ENCODE data around the gene FBXW12.

The FBXW12 gene

DNA sequence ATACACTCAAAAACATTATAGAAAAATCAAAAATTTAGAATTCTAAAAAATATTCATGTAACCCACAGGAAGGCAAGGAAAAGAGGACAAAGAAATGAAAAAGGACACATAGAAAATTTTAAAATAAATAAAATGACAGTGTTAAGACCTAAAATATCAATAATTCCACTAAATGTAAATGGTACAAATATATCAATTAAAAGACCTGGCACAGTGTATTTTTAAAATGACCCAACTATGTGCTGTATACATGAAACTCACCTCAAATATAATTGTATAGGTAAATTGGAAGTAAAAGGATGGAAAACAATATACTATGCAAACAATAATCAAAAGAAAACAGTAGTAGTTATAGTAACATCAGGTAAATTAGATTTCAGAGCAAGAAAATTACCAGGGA, 10.1 kb upstream of the FBXW12 start:
- Mint-ChIP-seq H3K4me3 (no peak overlapping the region), H3K27me3 (peaks cover 3% of the 10 kb centered on the region), H3K4me1 (ENCODE audit: low read depth) (no peaks in the 10 kb centered on the region), H3K27ac (no peak overlapping the region), H3K9me3 (ENCODE audit: low read depth) (peaks cover 12% of the 10 kb centered on the region), H3K36me3 (peaks cover 8% of the 10 kb centered on the region)

GRCh38 chr3:48364840-48365239, 7.2 kb upstream of the FBXW12 start:
- peaks cover 12% of the 10 kb centered on the region for H3K9me3 Mint-ChIP-seq (ENCODE audit: low read depth)
- peaks cover 8% of the 10 kb centered on the region for H3K36me3 Mint-ChIP-seq
- H3K27me3 Mint-ChIP-seq = no peaks in the 10 kb centered on the region
- H3K4me3 Mint-ChIP-seq = no peak overlapping the region
- no peak overlapping the region for H3K27ac Mint-ChIP-seq
- no peaks in the 10 kb centered on the region for H3K4me1 Mint-ChIP-seq (ENCODE audit: low read depth)

- Mint-ChIP-seq H3K4me3 (no peak overlapping the region), H3K27me3 (no peaks in the 10 kb centered on the region), H3K4me1 (ENCODE audit: low read depth) (no peaks in the 10 kb centered on the region), H3K27ac (no peak overlapping the region), H3K36me3 (no peaks in the 10 kb centered on the region), H3K9me3 (ENCODE audit: low read depth) (peaks cover 2% of the 10 kb centered on the region)
Observed at GRCh38 chr3:48367201-48367600, 4.8 kb upstream of the FBXW12 start.

- Mint-ChIP-seq H3K36me3 (no peaks in the 10 kb centered on the region), H3K27ac (no peak overlapping the region), H3K27me3 (no peaks in the 10 kb centered on the region)
Observed at GRCh38 chr3:48369693-48370332, 2.2 kb upstream of the FBXW12 start.

GRCh38 chr3:48370333-48370713, 1.7 kb upstream of the FBXW12 start:
- no peaks in the 10 kb centered on the region for H3K9me3 Mint-ChIP-seq (ENCODE audit: low read depth)
- no peak overlapping the region for H3K4me3 Mint-ChIP-seq
- H3K36me3 Mint-ChIP-seq = no peaks in the 10 kb centered on the region
- H3K27ac Mint-ChIP-seq = no peak overlapping the region
- H3K27me3 Mint-ChIP-seq = no peaks in the 10 kb centered on the region
- H3K4me1 Mint-ChIP-seq (ENCODE audit: low read depth) = no peaks in the 10 kb centered on the region

More at GRCh38 chr3:48369693-48370332, 2.2 kb upstream of the FBXW12 start:
- Mint-ChIP-seq H3K4me1 (ENCODE audit: low read depth) (no peaks in the 10 kb centered on the region), H3K9me3 (ENCODE audit: low read depth) (no peaks in the 10 kb centered on the region), H3K4me3 (no peak overlapping the region)

DNA sequence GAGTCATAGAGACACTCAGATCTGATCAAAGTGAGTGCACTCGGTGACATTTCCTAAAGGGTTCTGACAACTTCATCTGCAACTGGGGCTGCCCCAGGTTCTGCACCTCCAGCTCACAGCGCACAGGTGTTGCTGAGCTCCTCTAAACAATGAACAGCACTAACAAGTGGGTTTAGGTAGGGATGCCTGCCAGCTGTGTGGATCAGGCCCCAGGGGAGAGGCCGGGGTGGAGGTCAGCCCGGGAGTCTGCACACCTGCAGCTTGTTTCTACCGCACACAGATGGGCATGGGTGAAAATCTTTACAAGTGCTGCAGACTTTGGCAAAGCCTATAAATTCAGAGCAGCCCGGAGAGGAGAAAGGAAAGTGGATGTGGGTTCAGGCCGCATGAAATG, 355 bp downstream of the FBXW12 start:
- Mint-ChIP-seq H3K4me3 (no peak overlapping the region), H3K9me3 (ENCODE audit: low read depth) (no peaks in the 10 kb centered on the region), H3K27ac (no peak overlapping the region), H3K36me3 (no peaks in the 10 kb centered on the region), H3K4me1 (ENCODE audit: low read depth) (no peaks in the 10 kb centered on the region), H3K27me3 (no peaks in the 10 kb centered on the region)

- Mint-ChIP-seq H3K9me3 (ENCODE audit: low read depth) (no peaks in the 10 kb centered on the region), H3K36me3 (no peaks in the 10 kb centered on the region), H3K27ac (no peak overlapping the region), H3K4me1 (ENCODE audit: low read depth) (no peaks in the 10 kb centered on the region), H3K4me3 (no peak overlapping the region), H3K27me3 (no peaks in the 10 kb centered on the region)
Observed at GRCh38 chr3:48372862-48373435, 930 bp downstream of the FBXW12 start.

DNA sequence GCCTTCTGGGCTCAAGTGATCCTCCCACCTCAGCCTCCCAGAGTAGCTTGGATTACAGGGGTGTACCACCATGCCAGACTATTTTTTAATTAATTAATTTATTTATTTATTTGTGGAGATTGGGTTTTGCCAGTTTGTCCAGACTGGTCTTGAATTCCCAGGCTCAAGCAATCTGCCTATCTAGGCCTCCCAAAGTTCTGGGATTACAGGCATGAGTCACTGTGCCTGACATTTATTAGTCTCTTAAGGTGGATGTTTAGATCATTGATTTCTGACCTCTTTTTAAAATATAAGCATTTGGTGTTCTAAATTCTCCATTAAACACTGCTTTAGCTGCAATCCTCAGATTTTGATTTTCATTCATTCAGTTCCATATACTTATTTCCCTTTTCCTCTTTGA, 15.6 kb downstream of the FBXW12 start:
- Mint-ChIP-seq H3K9me3 (ENCODE audit: low read depth) (no peaks in the 10 kb centered on the region), H3K36me3 (peaks cover 2% of the 10 kb centered on the region), H3K27me3 (peaks cover 3% of the 10 kb centered on the region), H3K4me3 (no peak overlapping the region), H3K4me1 (ENCODE audit: low read depth) (no peaks in the 10 kb centered on the region), H3K27ac (no peak overlapping the region)

GRCh38 chr3:48388966-48389365, 16.9 kb downstream of the FBXW12 start:
- H3K9me3 Mint-ChIP-seq (ENCODE audit: low read depth) = no peaks in the 10 kb centered on the region
- H3K4me3 Mint-ChIP-seq = no peak overlapping the region
- H3K4me1 Mint-ChIP-seq (ENCODE audit: low read depth) = no peaks in the 10 kb centered on the region
- H3K36me3 Mint-ChIP-seq = peaks cover 2% of the 10 kb centered on the region
- H3K27ac Mint-ChIP-seq = no peak overlapping the region
- H3K27me3 Mint-ChIP-seq = peaks cover 6% of the 10 kb centered on the region

DNA sequence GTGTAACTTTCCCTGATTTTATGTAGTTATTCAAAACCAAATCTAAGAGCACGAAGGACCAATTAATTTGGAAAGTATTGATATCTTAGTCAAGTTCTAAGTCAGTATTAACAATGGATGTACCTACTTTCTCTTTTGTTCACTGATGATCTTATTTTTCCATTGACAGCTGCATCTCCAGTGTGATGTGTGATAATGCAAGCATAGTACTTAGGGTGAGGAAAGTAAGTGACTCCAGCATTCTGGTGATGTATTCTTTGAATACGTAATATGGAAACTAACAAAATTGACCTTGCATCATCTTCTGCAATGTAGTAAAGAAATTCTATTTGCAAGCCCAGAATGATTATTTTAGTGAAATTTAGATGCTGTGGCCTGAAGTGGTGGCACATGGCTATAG, 22.4 kb downstream of the FBXW12 start:
- H3K27ac Mint-ChIP-seq = no peak overlapping the region
- peaks cover 9% of the 10 kb centered on the region for H3K27me3 Mint-ChIP-seq
- H3K9me3 Mint-ChIP-seq (ENCODE audit: low read depth) = no peaks in the 10 kb centered on the region
- peaks cover 2% of the 10 kb centered on the region for H3K36me3 Mint-ChIP-seq
- H3K4me3 Mint-ChIP-seq = no peak overlapping the region
- H3K4me1 Mint-ChIP-seq (ENCODE audit: low read depth) = no peaks in the 10 kb centered on the region

- Mint-ChIP-seq H3K4me1 (ENCODE audit: low read depth) (no peaks in the 10 kb centered on the region), H3K4me3 (no peak overlapping the region), H3K9me3 (ENCODE audit: low read depth) (no peaks in the 10 kb centered on the region), H3K27me3 (peaks cover 9% of the 10 kb centered on the region), H3K27ac (no peak overlapping the region), H3K36me3 (peaks cover 2% of the 10 kb centered on the region)
Observed at GRCh38 chr3:48395714-48396113, 23.7 kb downstream of the FBXW12 start.

DNA sequence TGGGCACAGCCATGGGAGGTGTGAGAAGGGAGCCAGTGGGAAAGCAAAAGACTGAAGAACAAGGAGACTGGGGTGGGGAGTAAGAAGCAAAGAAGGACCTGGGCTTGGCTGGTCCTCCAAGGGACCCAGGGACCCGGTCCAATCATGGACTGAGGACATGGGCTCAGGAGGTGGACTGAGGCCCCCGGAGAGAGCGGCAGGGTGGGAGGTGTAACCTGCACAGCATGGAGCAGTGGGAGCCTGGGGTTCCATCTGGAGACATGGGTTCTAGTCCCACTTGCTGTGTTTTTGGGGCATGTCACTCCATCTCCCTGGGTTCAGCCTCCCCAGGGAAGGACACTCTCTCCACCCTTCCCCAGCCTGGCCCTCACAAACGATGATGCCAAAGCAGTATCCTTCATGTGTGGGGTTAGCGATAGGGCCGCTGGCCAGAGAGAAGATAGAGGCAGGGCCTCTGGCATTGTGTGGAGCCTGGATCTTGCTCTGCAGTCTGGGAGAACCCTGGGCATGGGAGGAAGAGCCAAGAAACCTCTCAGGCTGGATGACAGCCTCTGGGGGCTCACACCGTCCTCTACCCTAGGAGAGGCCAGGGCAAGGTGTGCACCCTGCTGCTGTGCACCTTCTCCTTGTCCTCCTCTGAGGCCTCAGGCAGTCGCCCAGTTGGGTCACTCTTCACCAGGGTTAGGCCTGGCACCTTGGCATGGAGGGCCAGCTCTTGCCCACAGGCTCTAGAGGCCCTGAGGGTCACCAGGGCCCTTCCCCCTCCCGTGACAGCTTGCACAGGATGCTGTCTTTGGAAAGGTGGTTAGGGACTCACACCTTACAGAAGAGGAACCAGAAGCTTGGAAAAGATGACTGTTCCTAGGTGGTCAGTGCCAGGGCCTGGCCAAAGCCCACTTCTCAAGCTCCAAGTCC, 26.0 kb downstream of the FBXW12 start:
- H3K4me1 Mint-ChIP-seq (ENCODE audit: low read depth) = no peaks in the 10 kb centered on the region
- no peaks in the 10 kb centered on the region for H3K9me3 Mint-ChIP-seq (ENCODE audit: low read depth)
- no peak overlapping the region for H3K4me3 Mint-ChIP-seq
- peaks cover 5% of the 10 kb centered on the region for H3K27me3 Mint-ChIP-seq
- H3K27ac Mint-ChIP-seq = no peak overlapping the region
- H3K36me3 Mint-ChIP-seq = peaks cover 2% of the 10 kb centered on the region

- no peaks in the 10 kb centered on the region for H3K4me1 Mint-ChIP-seq (ENCODE audit: low read depth)
- H3K27me3 Mint-ChIP-seq = peaks cover 3% of the 10 kb centered on the region
- H3K9me3 Mint-ChIP-seq (ENCODE audit: low read depth) = no peaks in the 10 kb centered on the region
- H3K4me3 Mint-ChIP-seq = no peak overlapping the region
- no peak overlapping the region for H3K27ac Mint-ChIP-seq
- peaks cover 2% of the 10 kb centered on the region for H3K36me3 Mint-ChIP-seq
Observed at GRCh38 chr3:48398701-48399386, 26.8 kb downstream of the FBXW12 start.

DNA sequence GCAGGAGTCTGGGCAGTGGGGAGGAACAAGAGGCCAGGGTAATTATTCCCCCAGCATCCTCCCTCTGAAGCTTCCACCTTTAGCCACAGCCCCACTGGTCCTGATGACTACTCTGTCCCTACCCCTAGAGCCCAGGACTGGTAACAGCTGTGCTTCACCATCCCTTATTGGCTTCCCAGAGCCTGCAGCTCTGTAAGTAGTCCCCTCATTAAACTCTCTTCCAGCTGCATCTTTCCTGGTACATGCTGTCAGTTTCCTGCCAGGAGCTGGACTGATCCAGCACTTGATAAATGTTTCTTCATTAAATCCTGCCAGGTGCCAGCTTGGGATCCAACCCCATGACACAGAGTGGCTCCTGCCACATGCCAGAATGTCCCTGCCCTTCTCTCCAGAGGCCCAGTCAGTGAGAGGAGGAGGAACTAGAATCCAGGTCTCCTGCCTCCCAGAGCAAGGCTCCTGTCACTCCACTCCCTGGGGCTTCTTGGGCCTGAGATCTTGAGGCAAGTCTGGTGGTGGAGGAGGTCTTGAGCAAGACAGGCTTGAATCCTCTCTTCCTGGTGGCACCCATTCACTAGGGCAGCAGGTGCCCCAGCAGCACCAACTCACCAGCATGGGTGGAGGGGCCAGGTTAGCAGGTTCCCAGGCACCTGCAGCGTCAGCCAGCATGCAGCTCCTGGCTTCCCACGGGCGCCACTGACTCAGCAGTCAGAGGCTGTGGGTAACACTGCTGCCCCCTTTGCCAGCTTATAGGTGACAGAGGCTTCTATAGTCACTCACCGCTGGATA, 27.6 kb downstream of the FBXW12 start:
- H3K4me1 Mint-ChIP-seq (ENCODE audit: low read depth) = no peaks in the 10 kb centered on the region
- no peak overlapping the region for H3K4me3 Mint-ChIP-seq
- H3K9me3 Mint-ChIP-seq (ENCODE audit: low read depth) = no peaks in the 10 kb centered on the region
- peaks cover 3% of the 10 kb centered on the region for H3K27me3 Mint-ChIP-seq
- H3K27ac Mint-ChIP-seq = no peak overlapping the region
- H3K36me3 Mint-ChIP-seq = peaks cover 2% of the 10 kb centered on the region

Measured in activated naive CD8-positive, alpha-beta T cell (primary cell).